HEK293 (cell line): Measurements from ENCODE around the gene RHOF.

Experiments used
- BCL11A ChIP-seq: fragments of 450-650 bp; formaldehyde crosslinking; IDR thresholded peaks from 2 replicates; pipeline ENCODE4 v1.5.1; 2016; ENCODE audit warnings: low read depth, missing biosample characterization, missing genetic modification characterization
- GFI1B ChIP-seq: fragments of 450-650 bp; formaldehyde crosslinking; IDR thresholded peaks from 2 replicates; pipeline ENCODE4 v1.5.1; 2016; ENCODE audit warnings: missing biosample characterization, missing genetic modification characterization
- IKZF3 ChIP-seq: fragments of 450-650 bp; IDR thresholded peaks from 2 replicates; pipeline ENCODE4 v1.5.0; 2018; ENCODE audit warnings: missing biosample characterization, mild to moderate bottlenecking, missing genetic modification characterization, moderate library complexity
- OSR2 ChIP-seq: fragments of 450-650 bp; formaldehyde crosslinking; IDR thresholded peaks from 2 replicates; pipeline ENCODE4 v1.5.1; 2016; ENCODE audit warnings: missing biosample characterization, missing genetic modification characterization
- SP3 ChIP-seq: fragments of 450-650 bp; formaldehyde crosslinking; IDR thresholded peaks from 2 replicates; pipeline ENCODE4 v1.5.1; 2016; ENCODE audit warnings: missing biosample characterization, missing genetic modification characterization
- SP7 ChIP-seq: fragments of 450-650 bp; formaldehyde crosslinking; IDR thresholded peaks from 2 replicates; pipeline ENCODE4 v1.5.1; 2016; ENCODE audit warnings: missing biosample characterization, missing genetic modification characterization
- ZBTB21 ChIP-seq: fragments of 450-650 bp; formaldehyde crosslinking; IDR thresholded peaks from 2 replicates; pipeline ENCODE4 v1.5.1; 2017; ENCODE audit warnings: missing biosample characterization, missing genetic modification characterization
- ZBTB7A ChIP-seq: fragments of 450-650 bp; formaldehyde crosslinking; IDR thresholded peaks from 2 replicates; pipeline ENCODE4 v1.5.1; 2016; ENCODE audit warnings: low read depth, missing biosample characterization, missing genetic modification characterization
- ZFP69B ChIP-seq: fragments of 450-650 bp; formaldehyde crosslinking; IDR thresholded peaks from 2 replicates; pipeline ENCODE4 v1.5.1; 2016; ENCODE audit warnings: missing biosample characterization, missing genetic modification characterization
- ZNF2 ChIP-seq: fragments of 450-650 bp; formaldehyde crosslinking; IDR thresholded peaks from 2 replicates; pipeline ENCODE4 v1.5.1; 2016; ENCODE audit warnings: missing biosample characterization, missing genetic modification characterization
- ZNF324 ChIP-seq: fragments of 450-650 bp; formaldehyde crosslinking; IDR thresholded peaks from 2 replicates; pipeline ENCODE4 v1.5.1; 2016; ENCODE audit warnings: missing biosample characterization, missing genetic modification characterization
- ZNF341 ChIP-seq: fragments of 450-650 bp; formaldehyde crosslinking; IDR thresholded peaks from 2 replicates; pipeline ENCODE4; 2016; ENCODE audit warnings: low read depth, missing biosample characterization, missing genetic modification characterization
- ZNF366 ChIP-seq: fragments of 450-650 bp; formaldehyde crosslinking; conservative IDR thresholded peaks from 2 replicates; pipeline ENCODE4 v1.5.1; 2016; ENCODE audit warnings: missing biosample characterization, missing genetic modification characterization
- ZNF423 ChIP-seq: fragments of 450-650 bp; formaldehyde crosslinking; IDR thresholded peaks from 2 replicates; pipeline ENCODE4 v1.5.1; 2016; ENCODE audit warnings: missing biosample characterization, missing genetic modification characterization
- ZNF629 ChIP-seq: fragments of 450-650 bp; formaldehyde crosslinking; IDR thresholded peaks from 2 replicates; pipeline ENCODE4 v1.5.1; 2017; ENCODE audit warnings: missing biosample characterization, missing genetic modification characterization
- ZNF658 ChIP-seq: fragments of 450-650 bp; formaldehyde crosslinking; IDR thresholded peaks from 2 replicates; pipeline ENCODE4; 2016; ENCODE audit warnings: missing biosample characterization, missing genetic modification characterization
- ZNF76 ChIP-seq: fragments of 450-650 bp; formaldehyde crosslinking; IDR thresholded peaks from 2 replicates; pipeline ENCODE4; 2016; ENCODE audit warnings: low read depth, missing biosample characterization, missing genetic modification characterization, borderline replicate concordance
- TF ChIP-seq, protein P1 (sequence below): fragments of 450-650 bp; formaldehyde crosslinking; IDR thresholded peaks from 2 replicates; pipeline ENCODE4 v1.5.1; 2017; ENCODE audit warnings: missing biosample characterization, missing genetic modification characterization
- TF ChIP-seq, protein P2 (sequence below): fragments of 450-650 bp; formaldehyde crosslinking; IDR thresholded peaks from 2 replicates; pipeline ENCODE4 v1.5.1; 2016; ENCODE audit warnings: missing biosample characterization, missing genetic modification characterization
- TF ChIP-seq, protein P3 (sequence below): fragments of 450-650 bp; formaldehyde crosslinking; IDR thresholded peaks from 2 replicates; pipeline ENCODE4 v1.5.1; 2016; ENCODE audit warnings: missing biosample characterization, missing genetic modification characterization
- TF ChIP-seq, protein P4 (sequence below): fragments of 450-650 bp; formaldehyde crosslinking; IDR thresholded peaks from 2 replicates; pipeline ENCODE4 v1.5.1; 2016; ENCODE audit warnings: missing biosample characterization, missing genetic modification characterization, borderline replicate concordance
- TF ChIP-seq, protein P5 (sequence below): fragments of 450-650 bp; formaldehyde crosslinking; IDR thresholded peaks from 2 replicates; pipeline ENCODE4 v1.5.1; 2017; ENCODE audit warnings: missing biosample characterization, missing genetic modification characterization
- TF ChIP-seq, protein P6 (sequence below): fragments of 450-650 bp; formaldehyde crosslinking; IDR thresholded peaks from 2 replicates; pipeline ENCODE4 v1.5.1; 2016; ENCODE audit warnings: missing biosample characterization, missing genetic modification characterization

RHOF gene

DNA sequence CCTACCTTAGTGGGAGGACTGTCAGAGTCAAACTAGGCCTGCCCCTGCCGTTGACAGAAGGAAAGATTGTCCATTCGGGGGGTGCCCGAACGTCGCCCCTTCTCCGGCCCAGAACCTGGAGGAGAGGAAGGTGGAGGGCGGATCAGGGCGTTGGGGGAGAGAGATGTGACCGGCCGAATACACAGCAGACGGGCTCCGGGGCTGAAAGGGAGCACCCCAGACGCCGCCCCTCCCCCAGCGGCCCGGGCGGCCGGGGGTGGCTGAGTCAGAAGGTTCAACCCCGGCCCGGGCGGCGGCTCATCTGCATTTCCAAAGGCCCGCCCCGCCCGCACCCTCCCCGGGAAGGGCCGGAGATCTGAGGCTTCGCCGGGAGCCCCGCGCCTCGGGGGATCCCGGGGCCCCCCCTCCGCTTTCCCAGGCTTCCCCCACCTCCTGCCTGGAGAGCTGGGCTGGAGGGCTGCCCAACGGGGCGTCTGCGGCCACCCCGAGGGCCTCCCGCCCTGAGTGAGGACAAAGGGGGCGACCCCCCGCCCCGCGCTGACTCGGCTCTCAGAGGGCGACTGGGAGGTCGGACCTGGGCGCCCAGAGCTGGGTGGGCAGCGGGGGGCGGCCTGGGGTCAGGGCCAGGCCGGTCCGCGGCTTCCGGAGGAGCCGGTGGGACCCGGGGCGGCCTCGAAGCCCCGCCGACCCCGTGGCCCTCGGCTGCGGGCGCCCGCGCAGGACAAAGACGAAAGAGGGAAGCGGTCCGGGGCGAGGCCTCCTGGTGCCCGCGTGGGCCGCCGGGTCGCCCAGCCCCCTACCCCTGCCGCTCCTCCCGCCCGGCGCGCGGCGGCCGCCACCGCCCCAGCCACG, 6.6 kb upstream of the RHOF start (continued):
- TF ChIP-seq SP7 (tag by site-specific recombination) = peak; percentile 90
- TF ChIP-seq ZFP69B (tag by site-specific recombination) = peak; percentile 51
- TF ChIP-seq ZNF76 (tag by site-specific recombination) = peak; percentile 70; the same call in 1 of the 2 replicates
- peak; percentile 93 for TF ChIP-seq ZNF341
- TF ChIP-seq ZNF423 = peak; percentile 95
- peak; percentile 99 for TF ChIP-seq IKZF3 (tag by site-specific recombination)
- TF ChIP-seq, protein P1, sequence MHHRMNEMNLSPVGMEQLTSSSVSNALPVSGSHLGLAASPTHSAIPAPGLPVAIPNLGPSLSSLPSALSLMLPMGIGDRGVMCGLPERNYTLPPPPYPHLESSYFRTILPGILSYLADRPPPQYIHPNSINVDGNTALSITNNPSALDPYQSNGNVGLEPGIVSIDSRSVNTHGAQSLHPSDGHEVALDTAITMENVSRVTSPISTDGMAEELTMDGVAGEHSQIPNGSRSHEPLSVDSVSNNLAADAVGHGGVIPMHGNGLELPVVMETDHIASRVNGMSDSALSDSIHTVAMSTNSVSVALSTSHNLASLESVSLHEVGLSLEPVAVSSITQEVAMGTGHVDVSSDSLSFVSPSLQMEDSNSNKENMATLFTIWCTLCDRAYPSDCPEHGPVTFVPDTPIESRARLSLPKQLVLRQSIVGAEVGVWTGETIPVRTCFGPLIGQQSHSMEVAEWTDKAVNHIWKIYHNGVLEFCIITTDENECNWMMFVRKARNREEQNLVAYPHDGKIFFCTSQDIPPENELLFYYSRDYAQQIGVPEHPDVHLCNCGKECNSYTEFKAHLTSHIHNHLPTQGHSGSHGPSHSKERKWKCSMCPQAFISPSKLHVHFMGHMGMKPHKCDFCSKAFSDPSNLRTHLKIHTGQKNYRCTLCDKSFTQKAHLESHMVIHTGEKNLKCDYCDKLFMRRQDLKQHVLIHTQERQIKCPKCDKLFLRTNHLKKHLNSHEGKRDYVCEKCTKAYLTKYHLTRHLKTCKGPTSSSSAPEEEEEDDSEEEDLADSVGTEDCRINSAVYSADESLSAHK (tag by site-specific recombination) = peak; percentile 69; the same call in 1 of the 2 replicates
- peak; percentile 51; the same call in 1 of the 2 replicates for TF ChIP-seq OSR2
- TF ChIP-seq ZBTB21 (tag by site-specific recombination) = peak; percentile 29; the same call in 1 of the 2 replicates
- peak; percentile 80 for TF ChIP-seq ZNF629 (tag by site-specific recombination)
- peak; percentile 98 for TF ChIP-seq BCL11A
- TF ChIP-seq, protein P2, sequence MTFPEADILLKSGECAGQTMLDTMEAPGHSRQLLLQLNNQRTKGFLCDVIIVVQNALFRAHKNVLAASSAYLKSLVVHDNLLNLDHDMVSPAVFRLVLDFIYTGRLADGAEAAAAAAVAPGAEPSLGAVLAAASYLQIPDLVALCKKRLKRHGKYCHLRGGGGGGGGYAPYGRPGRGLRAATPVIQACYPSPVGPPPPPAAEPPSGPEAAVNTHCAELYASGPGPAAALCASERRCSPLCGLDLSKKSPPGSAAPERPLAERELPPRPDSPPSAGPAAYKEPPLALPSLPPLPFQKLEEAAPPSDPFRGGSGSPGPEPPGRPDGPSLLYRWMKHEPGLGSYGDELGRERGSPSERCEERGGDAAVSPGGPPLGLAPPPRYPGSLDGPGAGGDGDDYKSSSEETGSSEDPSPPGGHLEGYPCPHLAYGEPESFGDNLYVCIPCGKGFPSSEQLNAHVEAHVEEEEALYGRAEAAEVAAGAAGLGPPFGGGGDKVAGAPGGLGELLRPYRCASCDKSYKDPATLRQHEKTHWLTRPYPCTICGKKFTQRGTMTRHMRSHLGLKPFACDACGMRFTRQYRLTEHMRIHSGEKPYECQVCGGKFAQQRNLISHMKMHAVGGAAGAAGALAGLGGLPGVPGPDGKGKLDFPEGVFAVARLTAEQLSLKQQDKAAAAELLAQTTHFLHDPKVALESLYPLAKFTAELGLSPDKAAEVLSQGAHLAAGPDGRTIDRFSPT (tag by site-specific recombination) = peak; percentile 78
- TF ChIP-seq ZNF658 (tag by site-specific recombination) = no peak
- peak; percentile 70 for TF ChIP-seq ZNF366 (tag by site-specific recombination)
- TF ChIP-seq, protein P3, sequence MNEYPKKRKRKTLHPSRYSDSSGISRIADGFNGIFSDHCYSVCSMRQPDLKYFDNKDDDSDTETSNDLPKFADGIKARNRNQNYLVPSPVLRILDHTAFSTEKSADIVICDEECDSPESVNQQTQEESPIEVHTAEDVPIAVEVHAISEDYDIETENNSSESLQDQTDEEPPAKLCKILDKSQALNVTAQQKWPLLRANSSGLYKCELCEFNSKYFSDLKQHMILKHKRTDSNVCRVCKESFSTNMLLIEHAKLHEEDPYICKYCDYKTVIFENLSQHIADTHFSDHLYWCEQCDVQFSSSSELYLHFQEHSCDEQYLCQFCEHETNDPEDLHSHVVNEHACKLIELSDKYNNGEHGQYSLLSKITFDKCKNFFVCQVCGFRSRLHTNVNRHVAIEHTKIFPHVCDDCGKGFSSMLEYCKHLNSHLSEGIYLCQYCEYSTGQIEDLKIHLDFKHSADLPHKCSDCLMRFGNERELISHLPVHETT (tag by site-specific recombination) = peak; percentile 57
- TF ChIP-seq, protein P4, sequence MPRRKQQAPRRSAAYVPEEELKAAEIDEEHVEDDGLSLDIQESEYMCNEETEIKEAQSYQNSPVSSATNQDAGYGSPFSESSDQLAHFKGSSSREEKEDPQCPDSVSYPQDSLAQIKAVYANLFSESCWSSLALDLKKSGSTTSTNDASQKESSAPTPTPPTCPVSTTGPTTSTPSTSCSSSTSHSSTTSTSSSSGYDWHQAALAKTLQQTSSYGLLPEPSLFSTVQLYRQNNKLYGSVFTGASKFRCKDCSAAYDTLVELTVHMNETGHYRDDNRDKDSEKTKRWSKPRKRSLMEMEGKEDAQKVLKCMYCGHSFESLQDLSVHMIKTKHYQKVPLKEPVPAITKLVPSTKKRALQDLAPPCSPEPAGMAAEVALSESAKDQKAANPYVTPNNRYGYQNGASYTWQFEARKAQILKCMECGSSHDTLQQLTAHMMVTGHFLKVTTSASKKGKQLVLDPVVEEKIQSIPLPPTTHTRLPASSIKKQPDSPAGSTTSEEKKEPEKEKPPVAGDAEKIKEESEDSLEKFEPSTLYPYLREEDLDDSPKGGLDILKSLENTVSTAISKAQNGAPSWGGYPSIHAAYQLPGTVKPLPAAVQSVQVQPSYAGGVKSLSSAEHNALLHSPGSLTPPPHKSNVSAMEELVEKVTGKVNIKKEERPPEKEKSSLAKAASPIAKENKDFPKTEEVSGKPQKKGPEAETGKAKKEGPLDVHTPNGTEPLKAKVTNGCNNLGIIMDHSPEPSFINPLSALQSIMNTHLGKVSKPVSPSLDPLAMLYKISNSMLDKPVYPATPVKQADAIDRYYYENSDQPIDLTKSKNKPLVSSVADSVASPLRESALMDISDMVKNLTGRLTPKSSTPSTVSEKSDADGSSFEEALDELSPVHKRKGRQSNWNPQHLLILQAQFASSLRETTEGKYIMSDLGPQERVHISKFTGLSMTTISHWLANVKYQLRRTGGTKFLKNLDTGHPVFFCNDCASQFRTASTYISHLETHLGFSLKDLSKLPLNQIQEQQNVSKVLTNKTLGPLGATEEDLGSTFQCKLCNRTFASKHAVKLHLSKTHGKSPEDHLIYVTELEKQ = peak; percentile 65; the same call in 1 of the 2 replicates
- TF ChIP-seq SP3 = peak; percentile 84
- TF ChIP-seq ZNF2 (tag by site-specific recombination) = peak; percentile 84; the same call in 1 of the 2 replicates
- TF ChIP-seq ZBTB7A (tag by site-specific recombination) = peak; percentile 78; the same call in 1 of the 2 replicates
- peak; percentile 21; the same call in 1 of the 2 replicates for TF ChIP-seq GFI1B
- TF ChIP-seq ZNF324 (tag by site-specific recombination) = 0 out of 2 replicates have a peak, but pooled peaks have one; percentile 61
- TF ChIP-seq, protein P5, sequence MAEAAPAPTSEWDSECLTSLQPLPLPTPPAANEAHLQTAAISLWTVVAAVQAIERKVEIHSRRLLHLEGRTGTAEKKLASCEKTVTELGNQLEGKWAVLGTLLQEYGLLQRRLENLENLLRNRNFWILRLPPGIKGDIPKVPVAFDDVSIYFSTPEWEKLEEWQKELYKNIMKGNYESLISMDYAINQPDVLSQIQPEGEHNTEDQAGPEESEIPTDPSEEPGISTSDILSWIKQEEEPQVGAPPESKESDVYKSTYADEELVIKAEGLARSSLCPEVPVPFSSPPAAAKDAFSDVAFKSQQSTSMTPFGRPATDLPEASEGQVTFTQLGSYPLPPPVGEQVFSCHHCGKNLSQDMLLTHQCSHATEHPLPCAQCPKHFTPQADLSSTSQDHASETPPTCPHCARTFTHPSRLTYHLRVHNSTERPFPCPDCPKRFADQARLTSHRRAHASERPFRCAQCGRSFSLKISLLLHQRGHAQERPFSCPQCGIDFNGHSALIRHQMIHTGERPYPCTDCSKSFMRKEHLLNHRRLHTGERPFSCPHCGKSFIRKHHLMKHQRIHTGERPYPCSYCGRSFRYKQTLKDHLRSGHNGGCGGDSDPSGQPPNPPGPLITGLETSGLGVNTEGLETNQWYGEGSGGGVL (tag by site-specific recombination) = peak; percentile 96
- TF ChIP-seq, protein P6, sequence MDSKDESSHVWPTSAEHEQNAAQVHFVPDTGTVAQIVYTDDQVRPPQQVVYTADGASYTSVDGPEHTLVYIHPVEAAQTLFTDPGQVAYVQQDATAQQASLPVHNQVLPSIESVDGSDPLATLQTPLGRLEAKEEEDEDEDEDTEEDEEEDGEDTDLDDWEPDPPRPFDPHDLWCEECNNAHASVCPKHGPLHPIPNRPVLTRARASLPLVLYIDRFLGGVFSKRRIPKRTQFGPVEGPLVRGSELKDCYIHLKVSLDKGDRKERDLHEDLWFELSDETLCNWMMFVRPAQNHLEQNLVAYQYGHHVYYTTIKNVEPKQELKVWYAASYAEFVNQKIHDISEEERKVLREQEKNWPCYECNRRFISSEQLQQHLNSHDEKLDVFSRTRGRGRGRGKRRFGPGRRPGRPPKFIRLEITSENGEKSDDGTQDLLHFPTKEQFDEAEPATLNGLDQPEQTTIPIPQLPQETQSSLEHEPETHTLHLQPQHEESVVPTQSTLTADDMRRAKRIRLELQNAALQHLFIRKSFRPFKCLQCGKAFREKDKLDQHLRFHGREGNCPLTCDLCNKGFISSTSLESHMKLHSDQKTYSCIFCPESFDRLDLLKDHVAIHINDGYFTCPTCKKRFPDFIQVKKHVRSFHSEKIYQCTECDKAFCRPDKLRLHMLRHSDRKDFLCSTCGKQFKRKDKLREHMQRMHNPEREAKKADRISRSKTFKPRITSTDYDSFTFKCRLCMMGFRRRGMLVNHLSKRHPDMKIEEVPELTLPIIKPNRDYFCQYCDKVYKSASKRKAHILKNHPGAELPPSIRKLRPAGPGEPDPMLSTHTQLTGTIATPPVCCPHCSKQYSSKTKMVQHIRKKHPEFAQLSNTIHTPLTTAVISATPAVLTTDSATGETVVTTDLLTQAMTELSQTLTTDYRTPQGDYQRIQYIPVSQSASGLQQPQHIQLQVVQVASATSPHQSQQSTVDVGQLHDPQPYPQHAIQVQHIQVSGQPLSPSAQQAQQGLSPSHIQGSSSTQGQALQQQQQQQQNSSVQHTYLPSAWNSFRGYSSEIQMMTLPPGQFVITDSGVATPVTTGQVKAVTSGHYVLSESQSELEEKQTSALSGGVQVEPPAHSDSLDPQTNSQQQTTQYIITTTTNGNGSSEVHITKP (tag by site-specific recombination) = peak; percentile 82
